Pulmonary artery endothelial cell (primary cell): ENCODE measurements around the gene RAD51B. TPM values are rescaled to one million over a fixed set of nuclear protein-coding genes. Genes with fewer than 3 reads are reported as not detected.

Experiments
- total RNA-seq: library from RNA; depleted of rRNA; stranded (reverse); fragments of >200 nt; gene quantifications from 2 replicates; pipeline ENCODE4 v1.2.3, GENCODE V29; 2014

The RAD51B gene
- total RNA-seq, 1 donor from 2014 or later = 9.8 TPM

Other genes with a start within 250 kb of the RAD51B start
- gene PIGH, start 219.5 kb upstream of the RAD51B start, total RNA-seq = 8.0 and 12.8 TPM in 2 replicates
- 35.9 and 54.9 TPM in 2 replicates for gene ARG2, start 199.9 kb upstream of the RAD51B start, total RNA-seq
- gene VTI1B, start 145.1 kb upstream of the RAD51B start, total RNA-seq = 49.3 and 71.5 TPM in 2 replicates
- gene RDH11, start 124.0 kb upstream of the RAD51B start, total RNA-seq = 117 and 138 TPM in 2 replicates
- gene RDH12, start 117.9 kb upstream of the RAD51B start, total RNA-seq = not detected in 2 replicates
- gene ZFYVE26, start 3.2 kb upstream of the RAD51B start, total RNA-seq = 12.9 and 31.0 TPM in 2 replicates